Uterus (tissue), 2 donors: ENCODE results near the gene LSM4.
"Not testable (repeated sequence)": the region's sequence is repeated elsewhere in the genome, so short reads cannot be mapped to it uniquely, and the experiment has no call there.

Experiments
- POLR2A ChIP-seq, 2 donors: fragments of 450-650 bp; IDR thresholded peaks; one replicate each; pipeline ENCODE4 v1.6.1; 2016; ENCODE audit warnings: antibody characterized with exemption in 2 of 2, mild to moderate bottlenecking in 1 of 2, moderate library complexity in 1 of 2
- TF ChIP-seq, protein P1 (sequence below), 4 experiments: fragments of 200-600 bp in 2 of 4; fragments of 450-650 bp in 2 of 4; sonication (generic) in 2 of 4; IDR thresholded peaks; one replicate each; pipeline ENCODE4 v1.5.1; 2016 to 2019; ENCODE audit warnings: antibody characterized with exemption in 4 of 4, mild to moderate bottlenecking in 2 of 4, moderate library complexity in 1 of 4

- TF ChIP-seq, protein P1, sequence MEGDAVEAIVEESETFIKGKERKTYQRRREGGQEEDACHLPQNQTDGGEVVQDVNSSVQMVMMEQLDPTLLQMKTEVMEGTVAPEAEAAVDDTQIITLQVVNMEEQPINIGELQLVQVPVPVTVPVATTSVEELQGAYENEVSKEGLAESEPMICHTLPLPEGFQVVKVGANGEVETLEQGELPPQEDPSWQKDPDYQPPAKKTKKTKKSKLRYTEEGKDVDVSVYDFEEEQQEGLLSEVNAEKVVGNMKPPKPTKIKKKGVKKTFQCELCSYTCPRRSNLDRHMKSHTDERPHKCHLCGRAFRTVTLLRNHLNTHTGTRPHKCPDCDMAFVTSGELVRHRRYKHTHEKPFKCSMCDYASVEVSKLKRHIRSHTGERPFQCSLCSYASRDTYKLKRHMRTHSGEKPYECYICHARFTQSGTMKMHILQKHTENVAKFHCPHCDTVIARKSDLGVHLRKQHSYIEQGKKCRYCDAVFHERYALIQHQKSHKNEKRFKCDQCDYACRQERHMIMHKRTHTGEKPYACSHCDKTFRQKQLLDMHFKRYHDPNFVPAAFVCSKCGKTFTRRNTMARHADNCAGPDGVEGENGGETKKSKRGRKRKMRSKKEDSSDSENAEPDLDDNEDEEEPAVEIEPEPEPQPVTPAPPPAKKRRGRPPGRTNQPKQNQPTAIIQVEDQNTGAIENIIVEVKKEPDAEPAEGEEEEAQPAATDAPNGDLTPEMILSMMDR (IDR thresholded peaks at IDR 0.05) = not testable (repeated sequence)
- not testable (repeated sequence) for TF ChIP-seq POLR2A (IDR thresholded peaks at IDR 0.05)
Measured at GRCh38 chr19:18324373-18324731, 1.5 kb upstream of the LSM4 start.
